ENCODE data around the gene TECPR2. TPM values are rescaled to one million over a fixed set of nuclear protein-coding genes. Genes with fewer than 3 reads are reported as not detected.

TECPR2 gene
- total RNA-seq, 2 donors from 2014 or later: 27.7 to 28.0 TPM

GRCh38 chr14:102320033-102320660, 42.6 kb upstream of the TECPR2 start:
- H3K9me3 ChIP-seq (ENCODE audit: control insufficient read depth, low read length): no peaks in the 10 kb centered on the region
- peaks cover 9% of the 10 kb centered on the region for H3K4me1 ChIP-seq (ENCODE audit: control insufficient read depth, insufficient read depth, low read length)
- H3K9ac ChIP-seq (ENCODE audit: extremely low read depth, low read length, poor library complexity, severe bottlenecking): peak overlapping the region; percentile 86
- Mint-ChIP-seq H3K4me3 (peak overlapping the region; percentile 81), H3K9me3 (no peaks in the 10 kb centered on the region), H3K27me3 (ENCODE audit: insufficient read depth) (peaks cover 3% of the 10 kb centered on the region), H3K36me3 (ENCODE audit: low read depth) (peaks cover 7% of the 10 kb centered on the region), H3K4me1 (peaks cover 20% of the 10 kb centered on the region), H3K27ac (peak overlapping the region; percentile 94)
- peak overlapping the region; percentile 12 for H3K27ac ChIP-seq (ENCODE audit: low read depth, low read length)
- TF ChIP-seq, protein P1, sequence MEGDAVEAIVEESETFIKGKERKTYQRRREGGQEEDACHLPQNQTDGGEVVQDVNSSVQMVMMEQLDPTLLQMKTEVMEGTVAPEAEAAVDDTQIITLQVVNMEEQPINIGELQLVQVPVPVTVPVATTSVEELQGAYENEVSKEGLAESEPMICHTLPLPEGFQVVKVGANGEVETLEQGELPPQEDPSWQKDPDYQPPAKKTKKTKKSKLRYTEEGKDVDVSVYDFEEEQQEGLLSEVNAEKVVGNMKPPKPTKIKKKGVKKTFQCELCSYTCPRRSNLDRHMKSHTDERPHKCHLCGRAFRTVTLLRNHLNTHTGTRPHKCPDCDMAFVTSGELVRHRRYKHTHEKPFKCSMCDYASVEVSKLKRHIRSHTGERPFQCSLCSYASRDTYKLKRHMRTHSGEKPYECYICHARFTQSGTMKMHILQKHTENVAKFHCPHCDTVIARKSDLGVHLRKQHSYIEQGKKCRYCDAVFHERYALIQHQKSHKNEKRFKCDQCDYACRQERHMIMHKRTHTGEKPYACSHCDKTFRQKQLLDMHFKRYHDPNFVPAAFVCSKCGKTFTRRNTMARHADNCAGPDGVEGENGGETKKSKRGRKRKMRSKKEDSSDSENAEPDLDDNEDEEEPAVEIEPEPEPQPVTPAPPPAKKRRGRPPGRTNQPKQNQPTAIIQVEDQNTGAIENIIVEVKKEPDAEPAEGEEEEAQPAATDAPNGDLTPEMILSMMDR (conservative IDR thresholded peaks at IDR 0.05): no peak
- peak; percentile 72 for DNase-seq
- no peaks in the 10 kb centered on the region for H3K27me3 ChIP-seq (ENCODE audit: control insufficient read depth, insufficient read depth, low read length, poor library complexity, severe bottlenecking)
- H3K4me3 ChIP-seq (ENCODE audit: low read length): peak overlapping the region; percentile 87
- H3K36me3 ChIP-seq (ENCODE audit: control insufficient read depth, insufficient read depth, low read length): peaks cover 16% of the 10 kb centered on the region
- 9 to 10% methylated on average over 29 to 30 of the region's 30 CpGs for WGBS, 2 experiments (ENCODE audit: insufficient coverage in 1 of 2, insufficient read length in 1 of 2)

- Histone ChIP-seq H3K9me3 (ENCODE audit: control insufficient read depth, low read length) (no peaks in the 10 kb centered on the region), H3K4me3 (ENCODE audit: low read length) (peak overlapping the region; percentile 87), H3K4me1 (ENCODE audit: control insufficient read depth, insufficient read depth, low read length) (peaks cover 9% of the 10 kb centered on the region), H3K36me3 (ENCODE audit: control insufficient read depth, insufficient read depth, low read length) (peaks cover 21% of the 10 kb centered on the region), H3K27ac (ENCODE audit: low read depth, low read length) (peak overlapping the region; percentile 12), H3K9ac (ENCODE audit: extremely low read depth, low read length, poor library complexity, severe bottlenecking) (peak overlapping the region; percentile 86), H3K27me3 (ENCODE audit: control insufficient read depth, insufficient read depth, low read length, poor library complexity, severe bottlenecking) (no peaks in the 10 kb centered on the region)
- no peak for DNase-seq
- 95% methylated on average over 14 to 17 of the region's 17 CpGs for WGBS, 2 experiments (ENCODE audit: insufficient coverage in 1 of 2, insufficient read length in 1 of 2)
- Mint-ChIP-seq H3K9me3 (no peaks in the 10 kb centered on the region), H3K27ac (peak overlapping the region; percentile 94), H3K4me3 (peak overlapping the region; percentile 81), H3K36me3 (ENCODE audit: low read depth) (peaks cover 10% of the 10 kb centered on the region), H3K27me3 (ENCODE audit: insufficient read depth) (no peaks in the 10 kb centered on the region), H3K4me1 (peaks cover 17% of the 10 kb centered on the region)
- TF ChIP-seq, protein P1 (conservative IDR thresholded peaks at IDR 0.05): no peak
These were observed 41.9 kb upstream of the TECPR2 start for GRCh38 chr14:102320671-102321455.

DNA sequence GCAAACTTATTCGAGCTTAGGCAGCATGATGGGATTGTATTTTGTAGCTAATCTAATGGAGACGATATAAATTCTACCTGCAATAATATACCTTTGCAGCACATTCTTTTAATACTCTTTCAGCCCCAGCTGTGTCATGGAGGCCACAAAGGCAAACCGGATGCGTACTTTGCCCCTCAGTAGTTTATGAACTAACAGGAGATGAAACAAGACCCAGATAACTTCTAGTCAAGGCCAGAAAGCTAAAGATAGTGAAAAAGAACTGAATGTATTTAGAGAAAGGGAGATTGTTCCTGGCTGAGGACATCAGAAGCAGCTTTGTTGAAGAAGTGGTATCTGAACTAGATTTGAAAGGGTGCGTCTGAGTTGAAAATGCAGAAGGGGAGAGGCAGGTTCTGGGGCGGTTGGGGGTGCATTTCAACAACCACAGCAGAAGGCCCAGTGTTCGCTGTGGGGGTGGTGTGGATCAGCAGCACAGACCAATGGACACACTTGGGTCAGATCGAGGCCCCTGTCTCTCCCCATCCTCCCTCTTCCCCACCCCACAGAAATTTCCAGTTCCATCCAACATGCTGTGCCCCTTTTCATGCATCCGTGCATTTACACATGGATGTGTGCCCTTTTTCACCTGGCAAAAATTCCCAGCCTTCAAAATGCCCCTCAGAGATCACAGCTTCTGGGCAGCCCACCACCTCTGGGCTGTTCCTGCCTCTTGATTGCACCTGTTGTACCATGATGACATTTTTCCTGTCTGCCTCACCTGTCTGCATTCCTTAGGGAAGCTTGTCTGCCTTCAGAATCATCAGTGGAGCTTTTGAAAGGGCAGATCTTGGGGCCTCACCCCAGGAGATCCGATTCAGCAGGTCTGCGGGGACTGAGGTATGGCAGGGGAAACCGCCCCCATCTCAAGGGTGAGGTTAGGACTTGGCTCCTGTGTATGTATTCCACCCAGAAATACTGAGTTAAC, 41.0 kb upstream of the TECPR2 start:
- peaks cover 9% of the 10 kb centered on the region for H3K4me1 ChIP-seq (ENCODE audit: control insufficient read depth, insufficient read depth, low read length)
- H3K36me3 ChIP-seq (ENCODE audit: control insufficient read depth, insufficient read depth, low read length): peaks cover 29% of the 10 kb centered on the region
- TF ChIP-seq, protein P1 (conservative IDR thresholded peaks at IDR 0.05): no peak
- DNase-seq: no peak
- peak overlapping the region; percentile 48 for H3K27ac Mint-ChIP-seq
- H3K4me3 Mint-ChIP-seq: no peak overlapping the region
- WGBS, 2 experiments (ENCODE audit: insufficient coverage in 1 of 2, insufficient read length in 1 of 2): 96 to 100% methylated on average over 6 to 11 of the region's 12 CpGs
- peaks cover 13% of the 10 kb centered on the region for H3K4me1 Mint-ChIP-seq
- H3K9me3 ChIP-seq (ENCODE audit: control insufficient read depth, low read length): no peaks in the 10 kb centered on the region
- no peak overlapping the region for H3K4me3 ChIP-seq (ENCODE audit: low read length)
- peaks cover 16% of the 10 kb centered on the region for H3K36me3 Mint-ChIP-seq (ENCODE audit: low read depth)
- no peaks in the 10 kb centered on the region for H3K27me3 ChIP-seq (ENCODE audit: control insufficient read depth, insufficient read depth, low read length, poor library complexity, severe bottlenecking)
- no peak overlapping the region for H3K27ac ChIP-seq (ENCODE audit: low read depth, low read length)
- H3K9me3 Mint-ChIP-seq: no peaks in the 10 kb centered on the region
- no peak overlapping the region for H3K9ac ChIP-seq (ENCODE audit: extremely low read depth, low read length, poor library complexity, severe bottlenecking)
- H3K27me3 Mint-ChIP-seq (ENCODE audit: insufficient read depth): no peaks in the 10 kb centered on the region
